Activated B cell treated with CpG ODN at 0.5 μM for 24 hours (primary cell): ENCODE data around the gene SLC37A1. TPM values are rescaled to one million over a fixed set of nuclear protein-coding genes. Genes with fewer than 3 reads are reported as not detected.

Source experiments
- ATAC-seq: fragments of 200-7000 bp; cut with Tn5 transposase; one replicate; pipeline ENCODE4 v1.10.0; 2021; ENCODE audit warnings: low read depth, mild to moderate bottlenecking, moderate library complexity
- CTCF ChIA-PET: fragments of 350-600 bp; sonication (Branson Sonifier 250); formaldehyde crosslinking; loops from one replicate; lab custom pipeline; 2021; ENCODE audit warnings: antibody characterized with exemption; lab: Charles Lee
- POLR2A ChIA-PET: fragments of 350-600 bp; sonication (Branson Sonifier 250); formaldehyde crosslinking; loops from one replicate; lab custom pipeline; 2021; ENCODE audit warnings: antibody characterized with exemption; lab: Charles Lee
- DNase-seq: peaks from one replicate; pipeline ENCODE4 v3.0.0; 2022
- H3K27ac Mint-ChIP-seq: one replicate; pipeline ENCODE4 v1.8.0; 2020; ENCODE audit warnings: mixed read lengths
- H3K27me3 Mint-ChIP-seq: one replicate; pipeline ENCODE4 v1.8.0; 2021; ENCODE audit warnings: mixed read lengths
- H3K36me3 Mint-ChIP-seq: one replicate; pipeline ENCODE4 v1.8.0; 2021; ENCODE audit warnings: low read depth, mixed read lengths
- H3K4me1 Mint-ChIP-seq: one replicate; pipeline ENCODE4 v1.8.0; 2021; ENCODE audit warnings: mixed read lengths
- H3K4me3 Mint-ChIP-seq: one replicate; pipeline ENCODE4 v1.8.0; 2020; ENCODE audit warnings: mild to moderate bottlenecking, mixed read lengths
- H3K9me3 Mint-ChIP-seq: one replicate; pipeline ENCODE4 v1.8.0; 2020; ENCODE audit warnings: mixed read lengths
- CTCF ChIP-seq: fragments of 200-600 bp; IDR thresholded peaks from one replicate; pipeline ENCODE4 v1.8.0; 2022; ENCODE audit warnings: antibody characterized with exemption, mild to moderate bottlenecking
- intact Hi-C: fragments of 100-400 bp; cut with micrococcal nuclease; formaldehyde crosslinking; loops from one replicate; pipeline ENCODE4 v1.15.1; 2024
- total RNA-seq: library from RNA; stranded (reverse); gene quantifications from 2 replicates; pipeline ENCODE4 v1.2.3, GENCODE V29; 2022

Gene SLC37A1
- total RNA-seq, 1 donor from 2014 or later, result 47.9 TPM

GRCh38 chr21:42557420-42557819 lies 43.8 kb downstream of the SLC37A1 start:
- DNase-seq (peak; percentile 10), ATAC-seq (no peak)
- no peak for TF ChIP-seq CTCF
- no peaks in the 10 kb centered on the region for H3K9me3 Mint-ChIP-seq
- no peaks in the 10 kb centered on the region for H3K27me3 Mint-ChIP-seq
- ChIA-PET POLR2A (interaction anchor here (1.0 kb wide), 1 partner anchor 24 kb away, joined by 3 read pairs; no protein-coding TSS in a partner anchor), CTCF (no interaction called here)
- peaks cover 21% of the 10 kb centered on the region for H3K4me1 Mint-ChIP-seq
- intact Hi-C loops, result no loop called here
- no peak overlapping the region for H3K27ac Mint-ChIP-seq
- H3K36me3 Mint-ChIP-seq, result peaks cover 84% of the 10 kb centered on the region
- H3K4me3 Mint-ChIP-seq, result no peak overlapping the region

- peaks cover 23% of the 10 kb centered on the region for H3K4me1 Mint-ChIP-seq
- POLR2A ChIA-PET, result no interaction called here
- H3K4me3 Mint-ChIP-seq, result no peak overlapping the region
- ATAC-seq (no peak), DNase-seq (no peak)
- CTCF ChIA-PET, result no interaction called here
- H3K36me3 Mint-ChIP-seq, result peaks cover 92% of the 10 kb centered on the region
- intact Hi-C loops, result no loop called here
- no peaks in the 10 kb centered on the region for H3K27me3 Mint-ChIP-seq
- no peak overlapping the region for H3K27ac Mint-ChIP-seq
- no peak for TF ChIP-seq CTCF
- H3K9me3 Mint-ChIP-seq, result no peaks in the 10 kb centered on the region
Observed at GRCh38 chr21:42558368-42558767, 44.7 kb downstream of the SLC37A1 start.

- ChIA-PET CTCF (no interaction called here), POLR2A (no interaction called here)
- DNase-seq, result no peak
- no peak for ATAC-seq
- Mint-ChIP-seq H3K36me3 (peaks cover 92% of the 10 kb centered on the region), H3K4me1 (peaks cover 23% of the 10 kb centered on the region), H3K27me3 (no peaks in the 10 kb centered on the region), H3K9me3 (no peaks in the 10 kb centered on the region), H3K4me3 (no peak overlapping the region), H3K27ac (no peak overlapping the region)
- no peak for TF ChIP-seq CTCF
- intact Hi-C loops, result no loop called here
Observed at GRCh38 chr21:42558846-42559245, 45.2 kb downstream of the SLC37A1 start.

- DNase-seq (no peak), ATAC-seq (no peak)
- Mint-ChIP-seq H3K9me3 (no peaks in the 10 kb centered on the region), H3K4me3 (no peak overlapping the region), H3K4me1 (peaks cover 23% of the 10 kb centered on the region), H3K27me3 (no peaks in the 10 kb centered on the region), H3K36me3 (peaks cover 91% of the 10 kb centered on the region), H3K27ac (no peak overlapping the region)
- ChIA-PET CTCF (no interaction called here), POLR2A (no interaction called here)
- TF ChIP-seq CTCF, result no peak
- intact Hi-C loops, result no loop called here
Observed at GRCh38 chr21:42559326-42559725, 45.7 kb downstream of the SLC37A1 start.

- ATAC-seq (no peak), DNase-seq (no peak)
- ChIA-PET CTCF (no interaction called here), POLR2A (no interaction called here)
- H3K9me3 Mint-ChIP-seq, result no peaks in the 10 kb centered on the region
- intact Hi-C loops, result no loop called here
- H3K4me1 Mint-ChIP-seq, result peaks cover 23% of the 10 kb centered on the region
- H3K4me3 Mint-ChIP-seq, result no peak overlapping the region
- no peak for TF ChIP-seq CTCF
- H3K27ac Mint-ChIP-seq, result no peak overlapping the region
- H3K36me3 Mint-ChIP-seq, result peaks cover 92% of the 10 kb centered on the region
- no peaks in the 10 kb centered on the region for H3K27me3 Mint-ChIP-seq
Observed at GRCh38 chr21:42560517-42561179, 47.0 kb downstream of the SLC37A1 start.
